ENCODE results near the gene HSPA9. TPM values are rescaled to one million over a fixed set of nuclear protein-coding genes. Genes with fewer than 3 reads are reported as not detected.
A peak's percentile ranks its signal among the peaks of the same experiment; 100 is the strongest.

The HSPA9 gene
- total and polyA plus RNA-seq, 9 of the 15 experiments (the other 6 are each of a cell fraction or from before 2014, with no cell fraction given) = 195 to 583 (median 514) TPM

- TF ChIP-seq TAF7 (tag; IDR thresholded peaks at IDR 0.05) (peak; percentile 73; the same call in 1 of the 2 replicates), NR3C1 (CRISPR knock-in tag; IDR thresholded peaks at IDR 0.05) (0 out of 2 replicates have a peak, but pooled peaks have one; percentile 45), ESRRA (IDR thresholded peaks at IDR 0.05; ENCODE audit: borderline replicate concordance, low read depth) (no peak), ZBTB2 (IDR thresholded peaks at IDR 0.05) (no peak), DIDO1 (tag; IDR thresholded peaks at IDR 0.05; ENCODE audit: low read depth) (no peak), SIRT6 (IDR thresholded peaks at IDR 0.05; ENCODE audit: low read depth, low read length) (no peak), CHD1 (IDR thresholded peaks at IDR 0.05; ENCODE audit: low read length) (peak; percentile 70), SIN3B (IDR thresholded peaks at IDR 0.05; ENCODE audit: low read depth) (no peak), FOXJ3 (CRISPR knock-in tag; IDR thresholded peaks at IDR 0.05) (no peak), HDAC2 (IDR thresholded peaks at IDR 0.05) (no peak), E2F1 (CRISPR knock-in tag; IDR thresholded peaks at IDR 0.05) (peak; percentile 51; the same call in 1 of the 2 replicates), YY1 (IDR thresholded peaks at IDR 0.05; ENCODE audit: borderline replicate concordance in 1 of 3, control insufficient read depth in 1 of 3, extremely low read depth in 1 of 3, insufficient read depth in 3 of 3, insufficient read length in 1 of 3, insufficient replicate concordance in 2 of 3, low read depth in 1 of 3, low read length in 2 of 3) (peak; percentile 56 to 92 (median 84)), HDAC8 (tag; IDR thresholded peaks at IDR 0.05) (0 out of 2 replicates have a peak, but pooled peaks have one; percentile 21), XRCC5 (IDR thresholded peaks at IDR 0.05; ENCODE audit: low read depth, low read length) (0 out of 2 replicates have a peak, but pooled peaks have one; percentile 32), ZBTB5 (IDR thresholded peaks at IDR 0.05) (no peak), CBFA2T3 (IDR thresholded peaks at IDR 0.05) (no peak), UBTF (IDR thresholded peaks at IDR 0.05; ENCODE audit: borderline replicate concordance in 1 of 2, low read depth in 2 of 2, low read length in 2 of 2) (no peak; a peak in 1 of 4 replicates), SRSF3 (IDR thresholded peaks at IDR 0.05; ENCODE audit: insufficient read depth, low read length) (peak; percentile 91), KAT7 (CRISPR knock-in tag; IDR thresholded peaks at IDR 0.05; ENCODE audit: borderline replicate concordance) (0 out of 2 replicates have a peak, but pooled peaks have one; percentile 75)
These were observed 32.8 kb downstream of the HSPA9 start (continued) for GRCh38 chr5:138542180-138542955.

Measured in K562 (cell line).